Measurements from ENCODE around the gene FOXP1. TPM values are rescaled to one million over a fixed set of nuclear protein-coding genes. Genes with fewer than 3 reads are reported as not detected.

The FOXP1 gene
- total RNA-seq, 4 donors from 2014 or later = 169 to 300 (median 202) TPM

GRCh38 chr3:71062952-71063772 lies 520.4 kb downstream of the FOXP1 start:
- Histone ChIP-seq H3K9me3 (no peaks in the 10 kb centered on the region), H3K4me1 (peaks cover 11 to 66% (median 16%) of the 10 kb centered on the region in 3 donors), H3K36me3 (no peaks in the 10 kb centered on the region), H3K4me3 (peak overlapping the region; percentile 74 to 97), H3K27me3 (no peaks in the 10 kb centered on the region), H3K27ac (peak overlapping the region; percentile 95 to 98 (median 97))
- ATAC-seq = no peak
- WGBS, 2 donors (ENCODE audit: low coverage in 1 of 2) = 1 to 2% methylated on average over 6 of the region's 6 CpGs
- TF ChIP-seq CTCF (IDR thresholded peaks at IDR 0.05) (no peak), POLR2AphosphoS5 (IDR thresholded peaks at IDR 0.05) (peak; percentile 69), POLR2A (IDR thresholded peaks at IDR 0.05) (no peak)

GRCh38 chr3:71062037-71062932 lies 521.2 kb downstream of the FOXP1 start:
- peak overlapping the region; percentile 95 to 98 (median 97) for H3K27ac ChIP-seq
- H3K27me3 ChIP-seq = no peaks in the 10 kb centered on the region
- H3K4me3 ChIP-seq = peak overlapping the region; percentile 74 to 97
- WGBS, 2 donors (ENCODE audit: low coverage in 1 of 2) = 3 to 10% methylated on average over 14 of the region's 14 CpGs
- H3K9me3 ChIP-seq = no peaks in the 10 kb centered on the region
- H3K36me3 ChIP-seq = no peaks in the 10 kb centered on the region
- peaks cover 16 to 66% (median 17%) of the 10 kb centered on the region in 3 donors for H3K4me1 ChIP-seq
- ATAC-seq = no peak
- TF ChIP-seq EP300 (IDR thresholded peaks at IDR 0.05) (no peak), POLR2AphosphoS5 (IDR thresholded peaks at IDR 0.05) (peak; percentile 18)

GRCh38 chr3:71061581-71061980 lies 521.9 kb downstream of the FOXP1 start:
- peak overlapping the region; percentile 95 to 98 (median 97) for H3K27ac ChIP-seq
- ATAC-seq = no peak
- TF ChIP-seq POLR2AphosphoS5 (IDR thresholded peaks at IDR 0.05) (no peak), EP300 (IDR thresholded peaks at IDR 0.05) (no peak), POLR2A (IDR thresholded peaks at IDR 0.05) (no peak), CTCF (IDR thresholded peaks at IDR 0.05) (no peak)
- H3K4me1 ChIP-seq = peaks cover 15 to 64% (median 19%) of the 10 kb centered on the region in 3 donors
- peak overlapping the region; percentile 74 to 97 for H3K4me3 ChIP-seq
- no peaks in the 10 kb centered on the region for H3K36me3 ChIP-seq
- WGBS, 2 donors (ENCODE audit: low coverage in 1 of 2) = 10 to 22% methylated on average over 3 of the region's 3 CpGs
- no peaks in the 10 kb centered on the region for H3K9me3 ChIP-seq
- no peaks in the 10 kb centered on the region for H3K27me3 ChIP-seq

- Histone ChIP-seq H3K4me3 (peak overlapping the region; percentile 74 to 97), H3K4me1 (peaks cover 19 to 64% (median 19%) of the 10 kb centered on the region in 3 donors)
These were observed 522.5 kb downstream of the FOXP1 start for GRCh38 chr3:71061037-71061436.

More at GRCh38 chr3:71061037-71061436, 522.5 kb downstream of the FOXP1 start:
- Histone ChIP-seq H3K9me3 (no peaks in the 10 kb centered on the region), H3K27ac (peak overlapping the region; percentile 95 to 98 (median 97)), H3K27me3 (no peaks in the 10 kb centered on the region), H3K36me3 (no peaks in the 10 kb centered on the region)
- no peak for ATAC-seq
- TF ChIP-seq CTCF (IDR thresholded peaks at IDR 0.05) (no peak), POLR2AphosphoS5 (IDR thresholded peaks at IDR 0.05) (no peak), EP300 (IDR thresholded peaks at IDR 0.05) (no peak), POLR2A (IDR thresholded peaks at IDR 0.05) (no peak)
- 12 to 15% methylated on average over 4 of the region's 4 CpGs for WGBS, 2 donors (ENCODE audit: low coverage in 1 of 2)
